Measurements from ENCODE around the gene CDC123. TPM values are rescaled to one million over a fixed set of nuclear protein-coding genes. Genes with fewer than 3 reads are reported as not detected.
"Not testable (repeated sequence)": the region's sequence is repeated elsewhere in the genome, so short reads cannot be mapped to it uniquely, and the experiment has no call there.

The CDC123 gene
- total and polyA plus RNA-seq, 2 donors = 50.7 to 122 TPM

DNA sequence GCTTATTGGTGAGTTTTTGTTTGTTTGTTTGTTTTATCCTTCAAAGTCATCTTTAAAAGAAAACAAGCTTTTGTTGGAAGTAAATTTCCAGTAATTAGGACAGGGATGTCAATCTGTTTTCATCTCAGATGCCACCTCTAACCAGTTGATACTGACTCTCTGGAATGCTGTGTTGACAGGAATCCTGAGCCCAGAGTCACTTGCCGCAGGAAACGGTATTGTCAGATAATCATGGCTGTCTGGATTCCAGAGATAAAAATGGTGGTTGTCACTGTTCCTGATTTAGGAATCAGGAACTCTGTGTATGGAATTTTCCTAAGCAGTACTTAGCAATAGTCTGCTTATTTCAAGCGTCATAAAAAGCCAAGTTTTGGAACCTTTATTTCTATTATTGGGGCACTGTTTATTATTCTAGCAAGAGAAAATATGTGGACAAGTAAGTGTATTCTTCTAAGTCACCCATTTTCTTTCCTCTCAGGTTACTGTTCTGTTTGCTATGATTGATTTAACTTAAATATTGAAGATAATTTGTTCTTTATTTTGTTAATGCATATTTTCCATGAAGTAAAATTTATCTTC is 39.2 kb downstream of the CDC123 start:
- no peak for DNase-seq (ENCODE audit: low read depth in 6 of 9, low spot score in 9 of 9)
- peaks cover 0 to 3% of the 10 kb centered on the region in 2 donors for H3K9me3 ChIP-seq (ENCODE audit: control insufficient read depth in 2 of 2, insufficient read depth in 1 of 2, low read length in 1 of 2)
- H3K4me3 ChIP-seq (ENCODE audit: low read length in 2 of 2) = no peak overlapping the region
- WGBS = 94% methylated on average over 3 of the region's 3 CpGs
- no peaks in the 10 kb centered on the region for H3K27me3 ChIP-seq (ENCODE audit: control insufficient read depth in 2 of 2, insufficient read depth in 1 of 2, low read length in 1 of 2)
- H3K4me1 ChIP-seq (ENCODE audit: control insufficient read depth in 2 of 2, insufficient read depth in 2 of 2, low read length in 2 of 2) = peaks cover 0 to 6% of the 10 kb centered on the region in 2 donors
- H3K27ac ChIP-seq (ENCODE audit: low read depth in 1 of 2, low read length in 1 of 2) = peak overlapping the region in 1 of 2 donors; percentile 2
- H3K36me3 ChIP-seq (ENCODE audit: control insufficient read depth in 2 of 2, insufficient read depth in 2 of 2, low read length in 1 of 2) = peaks cover 28 to 72% of the 10 kb centered on the region in 2 donors

DNA sequence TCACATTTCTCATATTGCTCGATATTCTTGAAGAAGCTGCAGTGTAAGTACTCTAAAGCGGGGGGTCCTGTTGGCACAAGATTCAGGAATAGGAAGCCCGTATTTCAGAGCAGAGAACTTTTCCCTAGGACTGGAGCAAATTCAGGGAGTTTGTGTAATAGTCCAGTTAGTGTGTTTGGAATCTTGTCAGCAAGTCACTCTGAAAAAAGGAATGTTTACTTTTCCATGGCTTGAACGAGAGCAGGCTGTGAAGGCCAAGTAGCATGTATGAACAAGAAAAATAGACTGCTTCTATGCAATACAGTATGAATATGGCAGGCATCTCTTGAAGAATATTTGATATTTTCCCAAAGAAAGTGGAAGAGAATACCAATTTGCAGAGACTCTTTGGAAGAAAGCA is 39.8 kb downstream of the CDC123 start:
- H3K36me3 ChIP-seq (ENCODE audit: control insufficient read depth in 2 of 2, insufficient read depth in 2 of 2, low read length in 1 of 2) = peaks cover 32 to 70% of the 10 kb centered on the region in 2 donors
- H3K4me1 ChIP-seq (ENCODE audit: control insufficient read depth in 2 of 2, insufficient read depth in 2 of 2, low read length in 2 of 2) = peaks cover 0 to 6% of the 10 kb centered on the region in 2 donors
- H3K27ac ChIP-seq (ENCODE audit: low read depth in 1 of 2, low read length in 1 of 2) = peak overlapping the region in 1 of 2 donors; percentile 35
- H3K9me3 ChIP-seq (ENCODE audit: control insufficient read depth in 2 of 2, insufficient read depth in 1 of 2, low read length in 1 of 2) = peaks cover 0 to 3% of the 10 kb centered on the region in 2 donors
- no peak overlapping the region for H3K4me3 ChIP-seq (ENCODE audit: low read length in 2 of 2)
- no peak for DNase-seq (ENCODE audit: low read depth in 6 of 9, low spot score in 9 of 9)
- WGBS = 94% methylated on average over 4 of the region's 4 CpGs
- H3K27me3 ChIP-seq (ENCODE audit: control insufficient read depth in 2 of 2, insufficient read depth in 1 of 2, low read length in 1 of 2) = no peaks in the 10 kb centered on the region

DNA sequence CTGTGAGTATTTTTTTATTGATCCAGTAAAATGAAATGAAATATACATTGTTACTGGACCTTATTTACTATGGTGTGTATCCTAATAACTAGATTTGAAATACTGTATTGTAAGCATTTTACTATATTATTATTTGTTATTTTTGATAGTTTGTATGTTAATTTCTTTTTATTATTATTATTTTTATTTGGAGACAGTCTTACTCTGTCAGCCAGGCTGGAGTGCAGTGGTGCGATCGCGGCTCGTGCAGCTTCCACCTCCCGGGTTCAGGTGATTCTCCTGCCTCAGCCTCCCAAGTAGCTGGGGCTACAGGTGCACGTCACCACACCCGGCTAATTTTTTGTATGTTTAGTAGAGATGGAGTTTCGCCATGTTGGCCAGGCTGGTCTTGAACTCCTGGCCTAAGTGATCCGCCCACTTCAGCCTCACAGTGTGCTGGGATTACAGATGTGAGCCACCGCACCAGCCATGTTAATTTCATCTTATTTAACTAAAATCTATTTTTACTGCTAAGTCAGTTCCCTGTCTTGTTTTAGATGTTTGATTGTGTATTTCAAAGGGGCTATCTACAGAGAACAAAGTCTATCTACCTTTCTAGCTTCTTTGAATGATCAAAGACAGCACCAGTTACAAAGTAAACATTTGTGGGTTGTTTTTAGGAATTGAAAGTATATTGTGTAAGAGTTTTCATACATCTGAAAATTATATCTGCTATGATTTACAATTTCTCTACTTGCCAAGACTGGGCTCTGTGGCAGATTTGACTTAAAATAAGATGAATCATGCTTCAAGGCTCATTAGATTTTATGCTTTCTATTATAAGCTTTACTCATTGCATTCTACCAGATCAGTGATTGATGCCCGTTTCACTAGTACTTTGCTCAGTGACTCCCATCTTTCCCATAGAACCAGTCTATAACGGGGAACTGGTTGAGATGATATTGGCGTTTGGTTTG is 41.6 kb downstream of the CDC123 start:
- H3K27ac ChIP-seq (ENCODE audit: low read depth in 1 of 2, low read length in 1 of 2) = peak overlapping the region in 1 of 2 donors; percentile 26
- H3K4me3 ChIP-seq (ENCODE audit: low read length in 2 of 2) = no peak overlapping the region
- 95% methylated on average over 13 of the region's 13 CpGs for WGBS
- peaks cover 0 to 3% of the 10 kb centered on the region in 2 donors for H3K9me3 ChIP-seq (ENCODE audit: control insufficient read depth in 2 of 2, insufficient read depth in 1 of 2, low read length in 1 of 2)
- H3K36me3 ChIP-seq (ENCODE audit: control insufficient read depth in 2 of 2, insufficient read depth in 2 of 2, low read length in 1 of 2) = peaks cover 28 to 64% of the 10 kb centered on the region in 2 donors
- H3K4me1 ChIP-seq (ENCODE audit: control insufficient read depth in 2 of 2, insufficient read depth in 2 of 2, low read length in 2 of 2) = peaks cover 0 to 15% of the 10 kb centered on the region in 2 donors
- DNase-seq (ENCODE audit: low read depth in 6 of 9, low spot score in 9 of 9) = peak in 1 of 9 donors; percentile 19
- H3K27me3 ChIP-seq (ENCODE audit: control insufficient read depth in 2 of 2, insufficient read depth in 1 of 2, low read length in 1 of 2) = no peaks in the 10 kb centered on the region

DNA sequence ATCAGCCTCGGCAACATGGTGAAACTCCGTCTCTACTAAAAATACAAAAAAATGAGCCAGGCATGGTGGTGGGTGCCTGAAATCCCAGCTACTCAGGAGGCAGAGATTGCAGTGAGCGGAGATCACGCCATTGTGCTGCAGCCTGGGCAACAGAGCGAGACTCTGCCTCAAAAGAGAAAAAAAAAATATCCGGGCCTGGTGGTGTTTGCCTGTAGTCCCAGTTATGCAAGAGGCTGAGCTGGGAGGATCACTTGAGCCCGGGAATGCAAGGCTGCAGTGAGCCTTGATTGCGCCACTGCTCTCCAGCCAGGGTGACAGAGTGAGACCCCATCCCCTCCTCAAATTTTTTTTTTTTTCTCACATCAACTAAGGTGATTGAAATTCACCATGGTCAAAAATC is 42.8 kb downstream of the CDC123 start:
- H3K27ac ChIP-seq (ENCODE audit: low read depth in 1 of 2, low read length in 1 of 2) = no peak overlapping the region
- DNase-seq (ENCODE audit: low read depth in 6 of 9, low spot score in 9 of 9) = no peak
- H3K27me3 ChIP-seq (ENCODE audit: control insufficient read depth in 2 of 2, insufficient read depth in 1 of 2, low read length in 1 of 2) = no peaks in the 10 kb centered on the region
- 98% methylated on average over 8 of the region's 8 CpGs for WGBS
- H3K36me3 ChIP-seq (ENCODE audit: control insufficient read depth in 2 of 2, insufficient read depth in 2 of 2, low read length in 1 of 2) = peaks cover 30 to 59% of the 10 kb centered on the region in 2 donors
- no peak overlapping the region for H3K4me3 ChIP-seq (ENCODE audit: low read length in 2 of 2)
- H3K9me3 ChIP-seq (ENCODE audit: control insufficient read depth in 2 of 2, insufficient read depth in 1 of 2, low read length in 1 of 2) = peaks cover 0 to 3% of the 10 kb centered on the region in 2 donors
- peaks cover 0 to 23% of the 10 kb centered on the region in 2 donors for H3K4me1 ChIP-seq (ENCODE audit: control insufficient read depth in 2 of 2, insufficient read depth in 2 of 2, low read length in 2 of 2)

DNA sequence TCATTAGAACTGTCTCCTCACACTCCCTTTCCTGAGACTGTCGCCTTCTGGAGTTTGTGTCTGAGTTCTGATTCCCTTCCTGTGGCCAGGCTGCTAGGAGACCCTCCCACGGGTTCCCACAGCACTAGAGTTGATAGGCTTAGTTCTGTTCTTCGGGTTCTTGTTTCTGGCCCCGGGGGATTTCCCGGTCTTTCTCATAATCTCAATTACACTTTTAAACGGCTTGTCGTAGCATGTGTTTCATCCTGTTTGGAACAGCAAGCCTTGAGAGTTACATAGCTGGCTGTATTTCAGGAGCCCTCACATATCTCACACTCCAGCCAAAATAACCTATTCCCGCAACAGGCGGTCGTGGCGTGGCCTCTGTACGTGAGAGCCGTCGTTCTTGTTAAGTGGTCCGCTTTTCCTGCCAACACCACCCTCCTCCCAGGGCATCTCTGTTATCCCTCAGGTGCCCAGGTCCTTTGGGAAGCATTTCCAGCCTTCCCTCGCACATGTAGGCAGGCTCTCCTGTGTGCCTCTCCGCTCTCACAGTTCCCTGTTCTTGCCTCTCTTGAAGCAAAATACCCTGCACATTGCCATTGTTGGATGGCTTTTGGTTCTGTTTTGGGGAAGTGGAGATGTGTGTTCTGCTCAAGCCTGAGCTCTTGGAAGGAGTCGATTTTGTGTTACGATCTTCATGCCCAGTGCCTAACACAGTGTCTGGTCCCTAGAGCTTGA is 46.0 kb downstream of the CDC123 start:
- DNase-seq (ENCODE audit: low read depth in 6 of 9, low spot score in 9 of 9) = peak in 1 of 9 donors; percentile 35
- peak overlapping the region; percentile 74 to 79 for H3K27ac ChIP-seq (ENCODE audit: low read depth in 1 of 2, low read length in 1 of 2)
- no peaks in the 10 kb centered on the region for H3K9me3 ChIP-seq (ENCODE audit: control insufficient read depth in 2 of 2, insufficient read depth in 1 of 2, low read length in 1 of 2)
- H3K4me1 ChIP-seq (ENCODE audit: control insufficient read depth in 2 of 2, insufficient read depth in 2 of 2, low read length in 2 of 2) = peaks cover 0 to 21% of the 10 kb centered on the region in 2 donors
- H3K36me3 ChIP-seq (ENCODE audit: control insufficient read depth in 2 of 2, insufficient read depth in 2 of 2, low read length in 1 of 2) = peaks cover 49 to 64% of the 10 kb centered on the region in 2 donors
- no peaks in the 10 kb centered on the region for H3K27me3 ChIP-seq (ENCODE audit: control insufficient read depth in 2 of 2, insufficient read depth in 1 of 2, low read length in 1 of 2)
- 87% methylated on average over 19 of the region's 19 CpGs for WGBS
- H3K4me3 ChIP-seq (ENCODE audit: low read length in 2 of 2) = no peak overlapping the region

DNA sequence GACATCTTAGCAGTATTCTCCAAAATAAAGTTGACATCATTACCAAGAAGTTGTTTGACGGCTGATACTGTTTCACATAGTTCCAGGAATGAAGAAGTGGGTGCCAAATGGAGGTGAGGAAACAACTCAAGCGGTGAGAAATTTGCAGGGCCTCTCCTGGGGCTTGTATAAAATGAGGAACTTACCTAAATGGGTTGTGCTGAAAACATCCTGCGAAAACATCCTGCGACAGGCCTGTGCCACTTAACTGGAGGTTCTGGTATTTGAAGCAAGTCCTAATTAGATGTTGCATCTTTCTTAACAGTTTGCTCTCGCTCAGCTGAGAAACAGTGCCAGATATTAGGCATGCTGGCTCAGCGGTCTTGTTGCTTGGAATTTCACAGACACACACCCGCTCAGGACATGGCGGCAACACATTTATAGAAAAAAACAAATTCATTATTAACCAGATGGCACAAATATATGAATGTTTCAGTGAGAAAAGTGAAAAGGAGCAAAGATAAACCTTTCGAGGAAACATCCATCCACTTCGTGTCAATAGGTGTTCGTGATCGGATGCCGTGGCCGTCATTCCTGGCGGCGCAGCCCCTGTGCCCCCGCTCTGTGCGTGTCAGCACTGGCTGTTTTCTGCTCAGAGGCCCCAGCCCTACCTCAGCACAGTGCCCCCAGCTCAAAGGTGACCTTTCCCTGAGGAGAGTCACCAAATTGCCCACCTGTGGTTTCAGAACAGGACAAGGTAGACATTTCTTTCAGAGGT is 48.1 kb downstream of the CDC123 start:
- DNase-seq (ENCODE audit: low read depth in 6 of 9, low spot score in 9 of 9) = peak in 1 of 9 donors; percentile 47
- peaks cover 0 to 17% of the 10 kb centered on the region in 2 donors for H3K4me1 ChIP-seq (ENCODE audit: control insufficient read depth in 2 of 2, insufficient read depth in 2 of 2, low read length in 2 of 2)
- H3K4me3 ChIP-seq (ENCODE audit: low read length in 2 of 2) = no peak overlapping the region
- peaks cover 47 to 59% of the 10 kb centered on the region in 2 donors for H3K36me3 ChIP-seq (ENCODE audit: control insufficient read depth in 2 of 2, insufficient read depth in 2 of 2, low read length in 1 of 2)
- H3K27ac ChIP-seq (ENCODE audit: low read depth in 1 of 2, low read length in 1 of 2) = peak overlapping the region; percentile 74 to 78
- 82% methylated on average over 18 of the region's 18 CpGs for WGBS
- no peaks in the 10 kb centered on the region for H3K27me3 ChIP-seq (ENCODE audit: control insufficient read depth in 2 of 2, insufficient read depth in 1 of 2, low read length in 1 of 2)
- H3K9me3 ChIP-seq (ENCODE audit: control insufficient read depth in 2 of 2, insufficient read depth in 1 of 2, low read length in 1 of 2) = no peaks in the 10 kb centered on the region

DNA sequence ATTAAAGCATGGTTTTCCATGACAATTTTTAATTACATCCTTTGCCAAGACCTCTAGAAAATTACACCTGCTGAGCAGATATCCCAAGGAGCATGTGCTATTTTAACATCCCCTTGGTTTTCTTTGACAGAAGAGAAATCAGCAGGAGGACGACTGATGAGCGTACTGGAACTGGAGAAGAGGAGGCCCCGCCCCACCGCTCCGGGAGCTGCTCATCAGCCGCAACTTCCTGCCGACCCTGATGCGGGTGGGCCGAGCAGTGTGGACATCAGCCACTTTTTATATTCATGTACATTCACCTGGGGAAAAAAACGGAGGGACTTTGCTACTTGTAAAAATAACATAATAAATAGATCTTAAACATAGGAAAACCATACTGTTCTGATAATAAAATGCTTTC is 54.2 kb downstream of the CDC123 start:
- Histone ChIP-seq H3K27me3 (ENCODE audit: control insufficient read depth in 2 of 2, insufficient read depth in 1 of 2, low read length in 1 of 2) (no peaks in the 10 kb centered on the region), H3K27ac (ENCODE audit: low read depth in 1 of 2, low read length in 1 of 2) (no peak overlapping the region), H3K36me3 (ENCODE audit: control insufficient read depth in 2 of 2, insufficient read depth in 2 of 2, low read length in 1 of 2) (peaks cover 28 to 53% of the 10 kb centered on the region in 2 donors), H3K9me3 (ENCODE audit: control insufficient read depth in 2 of 2, insufficient read depth in 1 of 2, low read length in 1 of 2) (no peaks in the 10 kb centered on the region), H3K4me1 (ENCODE audit: control insufficient read depth in 2 of 2, insufficient read depth in 2 of 2, low read length in 2 of 2) (no peaks in the 10 kb centered on the region), H3K4me3 (ENCODE audit: low read length in 2 of 2) (no peak overlapping the region)
- no peak for DNase-seq (ENCODE audit: low read depth in 6 of 9, low spot score in 9 of 9)
- WGBS = 97% methylated on average over 10 of the region's 10 CpGs

DNA sequence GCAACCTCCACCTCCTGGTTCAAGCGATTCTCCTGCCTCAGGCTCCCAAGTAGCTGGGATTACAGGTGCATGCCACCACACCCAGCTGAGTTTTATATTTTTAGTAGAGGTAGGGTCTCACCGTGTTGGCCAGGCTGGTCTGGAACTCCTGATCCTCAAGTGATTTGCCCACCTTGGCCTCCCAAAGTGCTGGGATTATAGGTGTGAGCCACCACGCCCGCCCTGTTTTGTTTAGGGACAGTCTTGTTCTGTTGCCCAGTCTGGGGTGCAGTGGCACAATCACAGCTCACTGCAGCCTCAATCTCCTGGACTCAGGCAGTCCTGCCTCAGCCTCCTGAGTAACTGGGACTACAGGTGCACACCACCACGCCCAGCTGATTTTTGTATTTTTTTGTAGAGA is 54.7 kb downstream of the CDC123 start:
- not testable (repeated sequence) for H3K4me3 ChIP-seq (ENCODE audit: low read length in 2 of 2); H3K9me3 ChIP-seq (ENCODE audit: control insufficient read depth in 2 of 2, insufficient read depth in 1 of 2, low read length in 1 of 2); H3K4me1 ChIP-seq (ENCODE audit: control insufficient read depth in 2 of 2, insufficient read depth in 2 of 2, low read length in 2 of 2); H3K27me3 ChIP-seq (ENCODE audit: control insufficient read depth in 2 of 2, insufficient read depth in 1 of 2, low read length in 1 of 2); DNase-seq (ENCODE audit: low read depth in 6 of 9, low spot score in 9 of 9); H3K27ac ChIP-seq (ENCODE audit: low read depth in 1 of 2, low read length in 1 of 2)
- peaks cover 27 to 52% of the 10 kb centered on the region in 2 donors for H3K36me3 ChIP-seq (ENCODE audit: control insufficient read depth in 2 of 2, insufficient read depth in 2 of 2, low read length in 1 of 2)
- 98% methylated on average over 5 of the region's 5 CpGs for WGBS

Data from thymus (tissue), 11 donors.